H1 (cell line): ENCODE results near the gene PIAS2. TPM values are rescaled to one million over a fixed set of nuclear protein-coding genes. Genes with fewer than 3 reads are reported as not detected.
"Not testable (repeated sequence)": the region's sequence is repeated elsewhere in the genome, so short reads cannot be mapped to it uniquely, and the experiment has no call there.

Experiments
- CTCF ChIA-PET: fragments of 300-600 bp; sonication (Branson Sonifier 250); formaldehyde crosslinking; loops from one replicate; lab custom pipeline; 2021; ENCODE audit not compliant: partially characterized antibody; lab: Charles Lee
- POLR2A ChIA-PET: fragments of 300-600 bp; sonication (Branson Sonifier 250); formaldehyde crosslinking; loops from one replicate; lab custom pipeline; 2021; ENCODE audit warnings: inconsistent platforms; ENCODE audit not compliant: partially characterized antibody; lab: Charles Lee
- DNase-seq, 2 experiments: peaks; one replicate each; pipeline versions ENCODE4 v3.0.0 to v3.0.0-alpha.2; 2010 to 2022; ENCODE audit warnings: low spot score in 2 of 2, low read depth in 1 of 2, mixed read lengths in 1 of 2
- FAIRE-seq: peaks from 2 replicates; lab custom pipeline; 2011; peaks lifted over from hg19 to GRCh38; lab: Jason Lieb, UNC
- H2AFZ ChIP-seq: 2 replicates; pipeline ENCODE4 v1.8.1; 2012; ENCODE audit warnings: low read length, inconsistent platforms
- H2AK5ac ChIP-seq: 2 replicates; pipeline ENCODE4 v1.6.1; 2013; ENCODE audit warnings: low read depth, low read length
- H2BK120ac ChIP-seq: replicated peaks from 2 replicates; pipeline ENCODE3; 2013; ENCODE audit warnings: low read depth, low read length, inconsistent platforms
- H2BK12ac ChIP-seq: 2 replicates; pipeline ENCODE4 v1.6.1; 2013; ENCODE audit warnings: low read depth, low read length
- H2BK15ac ChIP-seq: 2 replicates; pipeline ENCODE4 v1.6.1; 2013; ENCODE audit warnings: low read length
- H2BK20ac ChIP-seq: 2 replicates; pipeline ENCODE4 v1.6.1; 2013; ENCODE audit warnings: low read length
- H2BK5ac ChIP-seq: 2 replicates; pipeline ENCODE4 v1.6.1; 2013; ENCODE audit warnings: low read depth, low read length
- H3K14ac ChIP-seq: 2 replicates; pipeline ENCODE4 v1.6.1; 2013; ENCODE audit warnings: inconsistent platforms; ENCODE audit not compliant: insufficient read length
- H3K18ac ChIP-seq: 2 replicates; pipeline ENCODE4 v1.6.1; 2013; ENCODE audit warnings: low read length; ENCODE audit errors: extremely low read depth
- H3K23ac ChIP-seq: 2 replicates; pipeline ENCODE4 v1.6.1; 2013; ENCODE audit warnings: inconsistent platforms; ENCODE audit not compliant: insufficient read length
- H3K23me2 ChIP-seq: 2 replicates; pipeline ENCODE4 v1.6.1; 2013; ENCODE audit warnings: low read depth, low read length
- H3K27ac ChIP-seq: 2 replicates; pipeline ENCODE4 v1.6.1; 2011; ENCODE audit warnings: low read depth, low read length, inconsistent platforms
- H3K27me3 ChIP-seq, 4 experiments: replicated peaks in 1 of 4; 1 replicate in 1 of 4; 2 replicates in 3 of 4; pipeline versions ENCODE4 v1.6.1 to v1.8.1; 2011 to 2013; ENCODE audit warnings: low read length in 3 of 4, mild to moderate bottlenecking in 3 of 4, inconsistent platforms in 2 of 4, mixed read lengths in 2 of 4, moderate library complexity in 1 of 4; ENCODE audit not compliant: control insufficient read depth in 3 of 4, insufficient read depth in 3 of 4; ENCODE audit errors: extremely low read depth in 1 of 4
- H3K36me3 ChIP-seq, 4 experiments: 2 replicates each; pipeline versions ENCODE4 v1.6.1 to v1.8.1; 2011 to 2013; ENCODE audit warnings: mild to moderate bottlenecking in 4 of 4, low read length in 3 of 4, moderate library complexity in 2 of 4, control low read depth in 1 of 4, inconsistent platforms in 1 of 4; ENCODE audit not compliant: insufficient read depth in 4 of 4, control insufficient read depth in 2 of 4
- H3K4ac ChIP-seq: replicated peaks from 2 replicates; pipeline ENCODE3; 2013; ENCODE audit warnings: low read length, low read depth, mixed read lengths, inconsistent platforms; ENCODE audit not compliant: insufficient read length
- H3K4me1 ChIP-seq, 4 experiments: replicated peaks in 1 of 4; 1 replicate in 1 of 4; 2 replicates in 3 of 4; pipeline versions ENCODE4 v1.6.1 to v1.8.1; 2011 to 2013; ENCODE audit warnings: low read length in 3 of 4, inconsistent platforms in 2 of 4, mixed read lengths in 1 of 4; ENCODE audit not compliant: insufficient read depth in 4 of 4, control insufficient read depth in 3 of 4
- H3K4me2 ChIP-seq, 2 experiments: 2 replicates each; pipeline versions ENCODE4 v1.6.1 to v1.8.1; 2011 to 2013; ENCODE audit warnings: low read depth in 2 of 2, low read length in 2 of 2, control low read depth in 1 of 2, inconsistent platforms in 1 of 2, mild to moderate bottlenecking in 1 of 2; ENCODE audit not compliant: insufficient read depth in 1 of 2
- H3K4me3 ChIP-seq, 4 experiments: fragments of 200-600, 300-600 bp in 1 of 4; sonication (generic), shearing (Covaris generic), sonication (Bioruptor Twin) in 1 of 4; 2 replicates each; pipeline versions ENCODE4 v1.5.1 to v1.8.1; 2011 to 2016; ENCODE audit warnings: low read length in 4 of 4, low read depth in 3 of 4, control low read depth in 2 of 4, inconsistent platforms in 2 of 4, mild to moderate bottlenecking in 2 of 4, mixed read lengths in 1 of 4, moderate library complexity in 1 of 4; ENCODE audit not compliant: insufficient read depth in 2 of 4; ENCODE audit errors: extremely low read depth in 1 of 4
- H3K56ac ChIP-seq: replicated peaks from 2 replicates; pipeline ENCODE3; 2013; ENCODE audit warnings: low read depth, mild to moderate bottlenecking, mixed read lengths, low read length, inconsistent platforms; ENCODE audit not compliant: insufficient read length
- H3K79me1 ChIP-seq: 2 replicates; pipeline ENCODE4 v1.6.1; 2013; ENCODE audit warnings: low read depth, low read length, control low read depth
- H3K79me2 ChIP-seq, 2 experiments: 2 replicates each; pipeline versions ENCODE4 v1.6.1 to v1.8.1; 2012 to 2013; ENCODE audit warnings: low read length in 2 of 2, mild to moderate bottlenecking in 2 of 2, inconsistent platforms in 1 of 2; ENCODE audit not compliant: insufficient read depth in 2 of 2, control insufficient read depth in 1 of 2
- H3K9ac ChIP-seq, 4 experiments: replicated peaks in 1 of 4; 1 replicate in 1 of 4; 2 replicates in 3 of 4; pipeline versions ENCODE4 v1.6.1 to v1.8.1; 2011 to 2013; ENCODE audit warnings: low read depth in 3 of 4, low read length in 3 of 4, control low read depth in 2 of 4, mild to moderate bottlenecking in 2 of 4, moderate library complexity in 2 of 4, inconsistent platforms in 1 of 4; ENCODE audit errors: extremely low read depth in 1 of 4
- H3K9me3 ChIP-seq, 2 experiments: 2 replicates each; pipeline versions ENCODE4 v1.6.1 to v1.8.1; 2012 to 2013; ENCODE audit warnings: mild to moderate bottlenecking in 2 of 2, moderate library complexity in 2 of 2, control low read depth in 1 of 2, inconsistent platforms in 1 of 2, low read depth in 1 of 2, low read length in 1 of 2, mixed read lengths in 1 of 2; ENCODE audit not compliant: insufficient read depth in 2 of 2
- H4K20me1 ChIP-seq, 2 experiments: replicated peaks in 1 of 2; 2 replicates each; pipeline versions ENCODE3 to v1.8.1; 2011 to 2013; ENCODE audit warnings: inconsistent platforms in 2 of 2, low read length in 2 of 2, mild to moderate bottlenecking in 1 of 2; ENCODE audit not compliant: insufficient read depth in 2 of 2, control insufficient read depth in 1 of 2
- H4K5ac ChIP-seq: 2 replicates; pipeline ENCODE4 v1.6.1; 2013; ENCODE audit warnings: low read length, low read depth, mixed read lengths, inconsistent platforms; ENCODE audit not compliant: insufficient read length
- H4K8ac ChIP-seq: 2 replicates; pipeline ENCODE4 v1.8.0; 2013; ENCODE audit warnings: mild to moderate bottlenecking, moderate library complexity, low read length, inconsistent platforms; ENCODE audit not compliant: insufficient read depth; ENCODE audit errors: extremely low read depth
- H4K91ac ChIP-seq: replicated peaks from 2 replicates; pipeline ENCODE3; 2013; ENCODE audit warnings: low read length, mixed read lengths, inconsistent platforms; ENCODE audit not compliant: insufficient read length
- WGBS, 2 experiments: shearing (Covaris generic) in 1 of 2; methylation state at CpG; one replicate each; pipeline versions ENCODE4 v1.1.6 to v1.1.7; 2013 to 2015; ENCODE audit warnings: low lambda C conversion rate in 2 of 2, mixed read lengths in 2 of 2, inconsistent platforms in 1 of 2, low coverage in 1 of 2, missing lambda C conversion rate in 1 of 2; ENCODE audit not compliant: insufficient replicate concordance in 2 of 2, insufficient coverage in 1 of 2, insufficient read length in 1 of 2; ENCODE audit errors: extremely low coverage in 1 of 2, missing lambda C conversion rate in 1 of 2; 5-methylcytosine and 5-hydroxymethylcytosine counted together
- polyA plus RNA-seq, 7 experiments: library from polyadenylated mRNA; depleted of rRNA in 3 of 7; stranded (reverse) in 5 of 7; unstranded in 2 of 7; fragments of >200 nt in 5 of 7; fragments of 200-250 nt in 2 of 7; gene quantifications; 1 replicate in 5 of 7; 2 replicates in 1 of 7; 4 replicates in 1 of 7; pipeline versions ENCODE4 v1.2.1 to v1.2.3, GENCODE V29; 2011 to 2013; ENCODE audit warnings: missing spikeins in 2 of 7, mixed read lengths in 2 of 7
- total RNA-seq: library from RNA; stranded (reverse); fragmentation: NEBNext Ultra II Directional; extraction: Animal tissue kit (Norgen Biotek cat#: 25700); gene quantifications from 2 replicates; pipeline ENCODE4 v1.2.1, GENCODE V29; 2021

PIAS2 gene
- total and polyA plus RNA-seq, 2 of the 8 experiments (the other 6 are each of a cell fraction or from before 2014, with no cell fraction given), result 20.1 to 53.9 TPM

GRCh38 chr18:46832422-46832821, 84.9 kb downstream of the PIAS2 start:
- H2AFZ ChIP-seq, H3K4ac ChIP-seq, H2BK15ac ChIP-seq, H3K9me3 ChIP-seq, H3K27ac ChIP-seq, H2BK12ac ChIP-seq, H2BK120ac ChIP-seq, H2BK5ac ChIP-seq, H3K18ac ChIP-seq, H3K14ac ChIP-seq, FAIRE-seq, H2AK5ac ChIP-seq, H3K56ac ChIP-seq, H3K27me3 ChIP-seq, H4K5ac ChIP-seq, H4K8ac ChIP-seq, H3K4me1 ChIP-seq, DNase-seq, H2BK20ac ChIP-seq, H4K91ac ChIP-seq, H3K4me3 ChIP-seq, H3K9ac ChIP-seq, H4K20me1 ChIP-seq, CTCF ChIA-PET, H3K79me1 ChIP-seq, H3K23ac ChIP-seq, H3K79me2 ChIP-seq, H3K4me2 ChIP-seq, H3K23me2 ChIP-seq: not testable (repeated sequence)
- peaks cover 2 to 37% (median 9%) of the 10 kb centered on the region in 4 experiments; a peak in 7 of 8 replicates for H3K36me3 ChIP-seq
- POLR2A ChIA-PET, result interaction anchor here (1.4 kb wide), 1 partner anchor 11 kb away, joined by 4 read pairs; no protein-coding TSS in a partner anchor
- WGBS, 2 experiments, result 94% methylated on average over 5 of the region's 5 CpGs; no CpG with 5 or more reads in 1 of the 2 experiments
